K562 (cell line): Measurements from ENCODE around the gene THEMIS. TPM values are rescaled to one million over a fixed set of nuclear protein-coding genes. Genes with fewer than 3 reads are reported as not detected.

Experiments
- ATAC-seq: fragments of 200-7000 bp; cut with Tn5 transposase; 3 replicates; pipeline ENCODE4 v1.9.1; 2020; ENCODE audit warnings: moderate library complexity
- BruUV-seq: library from RNA; stranded (reverse); fragments of 400-500 nt; replicated peaks from 2 replicates; lab custom pipeline; 2021; lab: Mats Ljungman, UMichigan
- CTCF ChIA-PET: fragments of 300-600 bp; formaldehyde crosslinking; extraction: SDS; loops from one replicate; lab custom pipeline; 2021; ENCODE audit warnings: low intra/inter-chr PET ratio; lab: Yijun Ruan, JAX
- POLR2A ChIA-PET: fragments of 300-600, 350-650 bp; sonication (Branson Sonifier 250); formaldehyde crosslinking; extraction: SDS; loops from one replicate; lab custom pipeline; 2021; ENCODE audit warnings: antibody characterized with exemption, inconsistent platforms; lab: Yijun Ruan, JAX
- DNase-seq, 4 experiments: peaks; one replicate each; pipeline versions ENCODE4 v3.0.0 to v3.0.0-alpha.2; 2011 to 2018; ENCODE audit warnings: low spot score in 3 of 4, mixed read lengths in 3 of 4; ENCODE audit errors: extremely low read depth in 1 of 4
- FAIRE-seq: peaks from 2 replicates; lab custom pipeline; 2011; peaks lifted over from hg19 to GRCh38; lab: Jason Lieb, UNC
- H2AFZ ChIP-seq: 2 replicates; pipeline ENCODE4 v1.6.0; 2011; ENCODE audit warnings: low read depth, low read length, control low read depth, inconsistent platforms
- H3K27ac ChIP-seq: fragments of 200-600 bp; 3 replicates; pipeline ENCODE4 v1.8.0; 2011; ENCODE audit warnings: low read depth, mild to moderate bottlenecking, control low read depth, inconsistent platforms, low read length, moderate library complexity, mixed read lengths; ENCODE audit errors: extremely low read depth
- H3K27me3 ChIP-seq, 2 experiments: fragments of 300-600 bp in 1 of 2; 2 replicates in 1 of 2; 3 replicates in 1 of 2; pipeline versions ENCODE4 v1.6.0 to v1.8.0; 2011; ENCODE audit warnings: inconsistent platforms in 2 of 2, low read length in 2 of 2, mild to moderate bottlenecking in 1 of 2, mixed read lengths in 1 of 2, moderate library complexity in 1 of 2; ENCODE audit not compliant: control insufficient read depth in 2 of 2, insufficient read depth in 2 of 2
- H3K36me3 ChIP-seq: fragments of 300-600 bp; 3 replicates; pipeline ENCODE4 v1.8.0; 2011; ENCODE audit warnings: mild to moderate bottlenecking, low read length, inconsistent platforms; ENCODE audit not compliant: control insufficient read depth, insufficient read depth
- H3K4me1 ChIP-seq, 2 experiments: fragments of 200-600 bp in 1 of 2; replicated peaks in 1 of 2; 2 replicates in 1 of 2; 3 replicates in 1 of 2; pipeline versions ENCODE4 v1.5.1 to v1.8.0; 2011; ENCODE audit warnings: inconsistent platforms in 2 of 2, low read length in 2 of 2, mild to moderate bottlenecking in 1 of 2, mixed read lengths in 1 of 2, moderate library complexity in 1 of 2; ENCODE audit not compliant: control insufficient read depth in 2 of 2, insufficient read depth in 2 of 2
- H3K4me2 ChIP-seq: 2 replicates; pipeline ENCODE4 v1.6.1; 2011; ENCODE audit warnings: low read length, control low read depth, inconsistent platforms, mixed read lengths; ENCODE audit not compliant: insufficient read depth
- H3K4me3 ChIP-seq: fragments of 200-600 bp; sonication (generic), shearing (Covaris generic); 2 replicates; pipeline ENCODE4 v1.5.1; 2016; ENCODE audit warnings: control low read depth, inconsistent platforms
- H3K79me2 ChIP-seq: fragments of 200-600 bp; 3 replicates; pipeline ENCODE4 v1.8.0; 2011; ENCODE audit warnings: low read length, inconsistent platforms; ENCODE audit not compliant: control insufficient read depth, insufficient read depth
- H3K9ac ChIP-seq, 2 experiments: 2 replicates each; pipeline versions ENCODE4 v1.6.0 to v1.6.1; 2011; ENCODE audit warnings: low read depth in 2 of 2, low read length in 2 of 2, control low read depth in 1 of 2, inconsistent platforms in 1 of 2, mild to moderate bottlenecking in 1 of 2, mixed read lengths in 1 of 2; ENCODE audit not compliant: insufficient read depth in 1 of 2
- H3K9me1 ChIP-seq: one replicate; pipeline ENCODE4 v1.6.0; 2011; ENCODE audit warnings: inconsistent platforms, mild to moderate bottlenecking, low read length, moderate library complexity; ENCODE audit not compliant: control insufficient read depth, insufficient read depth
- H3K9me3 ChIP-seq: replicated peaks from 2 replicates; pipeline ENCODE4 v1.5.1; 2011; ENCODE audit warnings: low read depth, low read length, inconsistent platforms; ENCODE audit not compliant: control insufficient read depth, insufficient read depth
- H4K20me1 ChIP-seq: replicated peaks from 2 replicates; pipeline ENCODE4 v1.6.1; 2011; ENCODE audit warnings: low read length, inconsistent platforms, mixed read lengths; ENCODE audit not compliant: control insufficient read depth, insufficient read depth
- KHSRP ChIP-seq: fragments of 450-650 bp; IDR thresholded peaks from 2 replicates; pipeline ENCODE4 v1.6.1; 2017
- KLF16 ChIP-seq: IDR thresholded peaks from 2 replicates; pipeline ENCODE4 v1.6.1; 2016; ENCODE audit warnings: antibody characterized with exemption
- LEF1 ChIP-seq: fragments of 450-650 bp; IDR thresholded peaks from 2 replicates; pipeline ENCODE4 v1.6.1; 2016; ENCODE audit warnings: mild to moderate bottlenecking
- MECOM ChIP-seq: fragments of 250-450 bp; sonication (Bioruptor Pico); IDR thresholded peaks from 2 replicates; pipeline ENCODE4 v1.8.0; 2022; ENCODE audit warnings: inconsistent platforms
- RUNX1 ChIP-seq: sonication (generic); IDR thresholded peaks from 2 replicates; pipeline ENCODE4 v1.6.1; 2016; ENCODE audit warnings: antibody characterized with exemption, low read depth
- SAP30 ChIP-seq: fragments of 200-600 bp; sonication (generic); IDR thresholded peaks from 2 replicates; pipeline ENCODE4 v1.6.1; 2012; ENCODE audit warnings: borderline replicate concordance, low read depth, mild to moderate bottlenecking, moderate library complexity, low read length, control low read depth, inconsistent platforms; ENCODE audit not compliant: insufficient read depth, poor library complexity, severe bottlenecking
- THAP7 ChIP-seq: fragments of 250-450 bp; sonication (Bioruptor Pico); IDR thresholded peaks from 2 replicates; pipeline ENCODE4 v1.5.0; 2021
- ZBTB40 ChIP-seq, 2 experiments: fragments of 450-650 bp in 1 of 2; sonication (generic) in 1 of 2; formaldehyde crosslinking in 1 of 2; IDR thresholded peaks; 2 replicates each; pipeline versions ENCODE4 v1.7.1 to v1.9.0; 2016 to 2022; ENCODE audit warnings: inconsistent platforms in 1 of 2, mild to moderate bottlenecking in 1 of 2, missing genetic modification reagents in 1 of 2
- ZNF57 ChIP-seq: fragments of 450-650 bp; formaldehyde crosslinking; IDR thresholded peaks from 2 replicates; pipeline ENCODE4 v1.4.0; 2020; ENCODE audit warnings: mild to moderate bottlenecking, moderate library complexity
- WGBS: fragments of 100-300 bp; shearing (Covaris generic); methylation state at CpG from one replicate; pipeline ENCODE4 v1.1.6; 2016; ENCODE audit warnings: low coverage, mixed read lengths; ENCODE audit not compliant: insufficient coverage; ENCODE audit errors: missing lambda C conversion rate; 5-methylcytosine and 5-hydroxymethylcytosine counted together
- in situ Hi-C: fragments of 300-500 bp; cut with MboI; formaldehyde crosslinking; loops from 4 replicates; pipeline ENCODE4 v1.15.0; 2018; ENCODE audit warnings: inconsistent platforms, mixed read lengths
- intact Hi-C: fragments of 100-400 bp; cut with micrococcal nuclease; formaldehyde crosslinking; loops from 2 replicates; pipeline ENCODE4 v1.14.2; 2022
- polyA plus RNA-seq, 8 experiments: library from polyadenylated mRNA; depleted of rRNA in 4 of 8; stranded (reverse) in 5 of 8; unstranded in 3 of 8; fragments of >200 nt; fragmentation: Nextera tagmentation in 2 of 8; fragmentation: Illumina TruSeq in 1 of 8; extraction: Ambion mirVana in 2 of 8; extraction: Trizol in 1 of 8; gene quantifications; 2 replicates each; pipeline versions ENCODE4 v1.2.1 to v1.2.3, GENCODE V29; 2011 to 2014; ENCODE audit warnings: inconsistent platforms in 1 of 8, missing spikeins in 1 of 8
- total RNA-seq, 7 experiments: library from RNA; depleted of rRNA in 6 of 7; stranded (reverse); fragments of >200 nt in 6 of 7; fragmentation: Illumina TruSeq in 2 of 7; extraction: Trizol in 2 of 7; gene quantifications; 2 replicates each; pipeline versions ENCODE4 v1.2.1 to v1.2.3, GENCODE V29; 2011 to 2021; ENCODE audit warnings: low replicate concordance in 1 of 7
- TF ChIP-seq, protein P1 (sequence below): fragments of 450-650 bp; IDR thresholded peaks from 2 replicates; pipeline ENCODE4 v1.6.1; 2016; ENCODE audit warnings: borderline replicate concordance

The THEMIS gene
- total and polyA plus RNA-seq, 9 of the 15 experiments (the other 6 are each of a cell fraction or from before 2014, with no cell fraction given), result 0.09 TPM; not detected in 8

GRCh38 chr6:127914240-127914639 is 13.4 kb upstream of the THEMIS start (continued):
- TF ChIP-seq THAP7 (CRISPR knock-in tag), result no peak

DNA sequence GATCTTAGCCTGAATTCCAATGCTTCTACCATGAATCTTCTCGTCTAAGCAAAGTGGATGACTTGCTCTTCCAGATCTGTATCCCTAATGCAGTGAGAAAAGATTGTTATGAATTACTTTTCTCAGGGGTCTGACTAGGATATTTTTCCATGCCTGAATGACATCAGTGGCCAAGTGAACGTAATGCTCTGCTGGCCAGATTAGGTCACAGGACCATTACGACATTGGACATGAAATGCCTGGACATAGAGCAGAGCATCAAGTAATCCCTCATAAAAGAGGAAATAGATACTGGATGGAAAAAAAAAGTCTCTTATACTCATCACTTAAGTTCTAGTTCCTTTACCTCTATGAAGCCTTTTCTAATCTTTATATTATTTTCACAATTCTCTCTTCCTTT is 12.1 kb upstream of the THEMIS start:
- FAIRE-seq (no peak), DNase-seq (no peak), ATAC-seq (no peak)
- no peaks in the 10 kb centered on the region for H3K9me1 ChIP-seq
- H3K79me2 ChIP-seq, result no peaks in the 10 kb centered on the region
- no peak overlapping the region for H2AFZ ChIP-seq
- no peaks in the 10 kb centered on the region for H3K36me3 ChIP-seq
- H4K20me1 ChIP-seq, result no peaks in the 10 kb centered on the region
- in situ Hi-C loops (no loop called here), intact Hi-C loops (no loop called here)
- no peaks in the 10 kb centered on the region for H3K27me3 ChIP-seq
- WGBS, result 0% methylated on average over 3 of the region's 3 CpGs
- H3K4me1 ChIP-seq, result no peaks in the 10 kb centered on the region
- H3K9me3 ChIP-seq, result no peaks in the 10 kb centered on the region; the same call in 1 of the 2 replicates
- H3K27ac ChIP-seq, result no peak overlapping the region
- ChIA-PET POLR2A (no interaction called here), CTCF (no interaction called here)
- H3K9ac ChIP-seq, result no peak overlapping the region
- no TSS peak for BruUV-seq
- no peak overlapping the region for H3K4me2 ChIP-seq
- no peak overlapping the region for H3K4me3 ChIP-seq
- TF ChIP-seq SAP30 (no peak), KLF16 (no peak), KHSRP (no peak), RUNX1 (no peak), LEF1 (no peak), ZNF57 (CRISPR knock-in tag) (no peak), ZBTB40 (IDR thresholded peaks at IDR 0.05) (no peak), ZBTB40 (CRISPR knock-in tag; IDR thresholded peaks at IDR 0.05) (no peak), MECOM (CRISPR knock-in tag) (no peak)
- TF ChIP-seq, protein P1, sequence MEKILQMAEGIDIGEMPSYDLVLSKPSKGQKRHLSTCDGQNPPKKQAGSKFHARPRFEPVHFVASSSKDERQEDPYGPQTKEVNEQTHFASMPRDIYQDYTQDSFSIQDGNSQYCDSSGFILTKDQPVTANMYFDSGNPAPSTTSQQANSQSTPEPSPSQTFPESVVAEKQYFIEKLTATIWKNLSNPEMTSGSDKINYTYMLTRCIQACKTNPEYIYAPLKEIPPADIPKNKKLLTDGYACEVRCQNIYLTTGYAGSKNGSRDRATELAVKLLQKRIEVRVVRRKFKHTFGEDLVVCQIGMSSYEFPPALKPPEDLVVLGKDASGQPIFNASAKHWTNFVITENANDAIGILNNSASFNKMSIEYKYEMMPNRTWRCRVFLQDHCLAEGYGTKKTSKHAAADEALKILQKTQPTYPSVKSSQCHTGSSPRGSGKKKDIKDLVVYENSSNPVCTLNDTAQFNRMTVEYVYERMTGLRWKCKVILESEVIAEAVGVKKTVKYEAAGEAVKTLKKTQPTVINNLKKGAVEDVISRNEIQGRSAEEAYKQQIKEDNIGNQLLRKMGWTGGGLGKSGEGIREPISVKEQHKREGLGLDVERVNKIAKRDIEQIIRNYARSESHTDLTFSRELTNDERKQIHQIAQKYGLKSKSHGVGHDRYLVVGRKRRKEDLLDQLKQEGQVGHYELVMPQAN, result no peak
